Measurements from ENCODE around the gene ADIPOQ. TPM values are rescaled to one million over a fixed set of nuclear protein-coding genes. Genes with fewer than 3 reads are reported as not detected.

Gene ADIPOQ
- total and polyA plus RNA-seq, 2 of the 13 experiments (the other 11 are each of a cell fraction or from before 2014, with no cell fraction given), result not detected

- TF ChIP-seq, protein P1, sequence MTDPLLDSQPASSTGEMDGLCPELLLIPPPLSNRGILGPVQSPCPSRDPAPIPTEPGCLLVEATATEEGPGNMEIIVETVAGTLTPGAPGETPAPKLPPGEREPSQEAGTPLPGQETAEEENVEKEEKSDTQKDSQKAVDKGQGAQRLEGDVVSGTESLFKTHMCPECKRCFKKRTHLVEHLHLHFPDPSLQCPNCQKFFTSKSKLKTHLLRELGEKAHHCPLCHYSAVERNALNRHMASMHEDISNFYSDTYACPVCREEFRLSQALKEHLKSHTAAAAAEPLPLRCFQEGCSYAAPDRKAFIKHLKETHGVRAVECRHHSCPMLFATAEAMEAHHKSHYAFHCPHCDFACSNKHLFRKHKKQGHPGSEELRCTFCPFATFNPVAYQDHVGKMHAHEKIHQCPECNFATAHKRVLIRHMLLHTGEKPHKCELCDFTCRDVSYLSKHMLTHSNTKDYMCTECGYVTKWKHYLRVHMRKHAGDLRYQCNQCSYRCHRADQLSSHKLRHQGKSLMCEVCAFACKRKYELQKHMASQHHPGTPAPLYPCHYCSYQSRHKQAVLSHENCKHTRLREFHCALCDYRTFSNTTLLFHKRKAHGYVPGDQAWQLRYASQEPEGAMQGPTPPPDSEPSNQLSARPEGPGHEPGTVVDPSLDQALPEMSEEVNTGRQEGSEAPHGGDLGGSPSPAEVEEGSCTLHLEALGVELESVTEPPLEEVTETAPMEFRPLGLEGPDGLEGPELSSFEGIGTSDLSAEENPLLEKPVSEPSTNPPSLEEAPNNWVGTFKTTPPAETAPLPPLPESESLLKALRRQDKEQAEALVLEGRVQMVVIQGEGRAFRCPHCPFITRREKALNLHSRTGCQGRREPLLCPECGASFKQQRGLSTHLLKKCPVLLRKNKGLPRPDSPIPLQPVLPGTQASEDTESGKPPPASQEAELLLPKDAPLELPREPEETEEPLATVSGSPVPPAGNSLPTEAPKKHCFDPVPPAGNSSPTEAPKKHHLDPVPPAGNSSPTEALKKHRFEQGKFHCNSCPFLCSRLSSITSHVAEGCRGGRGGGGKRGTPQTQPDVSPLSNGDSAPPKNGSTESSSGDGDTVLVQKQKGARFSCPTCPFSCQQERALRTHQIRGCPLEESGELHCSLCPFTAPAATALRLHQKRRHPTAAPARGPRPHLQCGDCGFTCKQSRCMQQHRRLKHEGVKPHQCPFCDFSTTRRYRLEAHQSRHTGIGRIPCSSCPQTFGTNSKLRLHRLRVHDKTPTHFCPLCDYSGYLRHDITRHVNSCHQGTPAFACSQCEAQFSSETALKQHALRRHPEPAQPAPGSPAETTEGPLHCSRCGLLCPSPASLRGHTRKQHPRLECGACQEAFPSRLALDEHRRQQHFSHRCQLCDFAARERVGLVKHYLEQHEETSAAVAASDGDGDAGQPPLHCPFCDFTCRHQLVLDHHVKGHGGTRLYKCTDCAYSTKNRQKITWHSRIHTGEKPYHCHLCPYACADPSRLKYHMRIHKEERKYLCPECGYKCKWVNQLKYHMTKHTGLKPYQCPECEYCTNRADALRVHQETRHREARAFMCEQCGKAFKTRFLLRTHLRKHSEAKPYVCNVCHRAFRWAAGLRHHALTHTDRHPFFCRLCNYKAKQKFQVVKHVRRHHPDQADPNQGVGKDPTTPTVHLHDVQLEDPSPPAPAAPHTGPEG (CRISPR knock-in tag; IDR thresholded peaks at IDR 0.05), result no peak
- TF ChIP-seq ZNF839 (CRISPR knock-in tag; IDR thresholded peaks at IDR 0.05; ENCODE audit: borderline replicate concordance) (peak; percentile 91; the same call in 1 of the 2 replicates), RFX1 (IDR thresholded peaks at IDR 0.05) (no peak), ZNF644 (CRISPR knock-in tag; IDR thresholded peaks at IDR 0.05; ENCODE audit: low read depth) (no peak), FOSL2 (CRISPR knock-in tag; IDR thresholded peaks at IDR 0.05) (peak; percentile 55), TRIM24 (CRISPR knock-in tag; IDR thresholded peaks at IDR 0.05) (no peak), ZNF670 (CRISPR knock-in tag; IDR thresholded peaks at IDR 0.05; ENCODE audit: borderline replicate concordance) (no peak), ARNT (IDR thresholded peaks at IDR 0.05) (no peak), FOXK2 (IDR thresholded peaks at IDR 0.05) (no peak), MYC (CRISPR knock-in tag; IDR thresholded peaks at IDR 0.05; ENCODE audit: borderline replicate concordance) (peak; percentile 89), IRX3 (CRISPR knock-in tag; IDR thresholded peaks at IDR 0.05; ENCODE audit: borderline replicate concordance, low read depth) (no peak; the same call in 1 of the 2 replicates), ASH2L (IDR thresholded peaks at IDR 0.05; ENCODE audit: insufficient read length, low read depth, low read length) (peak; percentile 95), JUNB (CRISPR knock-in tag; IDR thresholded peaks at IDR 0.05; ENCODE audit: borderline replicate concordance) (no peak), ZNF564 (CRISPR knock-in tag; IDR thresholded peaks at IDR 0.05) (peak; percentile 69; the same call in 1 of the 2 replicates), MLXIP (CRISPR knock-in tag; IDR thresholded peaks at IDR 0.05; ENCODE audit: borderline replicate concordance) (peak; percentile 11; the same call in 1 of the 2 replicates), MYNN (CRISPR knock-in tag; IDR thresholded peaks at IDR 0.05; ENCODE audit: low read depth) (no peak), ETS1 (CRISPR knock-in tag; IDR thresholded peaks at IDR 0.05) (no peak)
- TF ChIP-seq, protein P2, sequence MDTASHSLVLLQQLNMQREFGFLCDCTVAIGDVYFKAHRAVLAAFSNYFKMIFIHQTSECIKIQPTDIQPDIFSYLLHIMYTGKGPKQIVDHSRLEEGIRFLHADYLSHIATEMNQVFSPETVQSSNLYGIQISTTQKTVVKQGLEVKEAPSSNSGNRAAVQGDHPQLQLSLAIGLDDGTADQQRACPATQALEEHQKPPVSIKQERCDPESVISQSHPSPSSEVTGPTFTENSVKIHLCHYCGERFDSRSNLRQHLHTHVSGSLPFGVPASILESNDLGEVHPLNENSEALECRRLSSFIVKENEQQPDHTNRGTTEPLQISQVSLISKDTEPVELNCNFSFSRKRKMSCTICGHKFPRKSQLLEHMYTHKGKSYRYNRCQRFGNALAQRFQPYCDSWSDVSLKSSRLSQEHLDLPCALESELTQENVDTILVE (CRISPR knock-in tag; IDR thresholded peaks at IDR 0.05), result peak; percentile 85
These were observed 36.1 kb upstream of the ADIPOQ start, which contains the start of gene RFC4 (continued) for GRCh38 chr3:186806089-186807055.
